Superior temporal gyrus (tissue), 1 donor: ENCODE measurements around the gene GP9.
"Not testable (repeated sequence)": the region's sequence is repeated elsewhere in the genome, so short reads cannot be mapped to it uniquely, and the experiment has no call there.

Experiments used
- DNase-seq: peaks from one replicate; pipeline ENCODE4 v3.0.0-alpha.2; 2016; ENCODE audit errors: extremely low spot score

Gene GP9

GRCh38 chr3:129070086-129070885 is 9.7 kb downstream of the GP9 start:
- DNase-seq, result no peak

- DNase-seq, result no peak
Observed at GRCh38 chr3:129077222-129077621, 16.6 kb downstream of the GP9 start.

- no peak for DNase-seq
Observed at GRCh38 chr3:129078510-129078909, 17.9 kb downstream of the GP9 start.

- DNase-seq, result no peak
Observed at GRCh38 chr3:129081503-129081902, 20.9 kb downstream of the GP9 start.

GRCh38 chr3:129082026-129082425 is 21.4 kb downstream of the GP9 start:
- DNase-seq, result no peak

- DNase-seq, result no peak
Observed at GRCh38 chr3:129084501-129084900, 23.9 kb downstream of the GP9 start.

GRCh38 chr3:129085165-129085715 is 24.7 kb downstream of the GP9 start:
- no peak for DNase-seq

GRCh38 chr3:129085818-129086217 is 25.2 kb downstream of the GP9 start:
- DNase-seq, result no peak

- DNase-seq, result no peak
Observed at GRCh38 chr3:129087138-129087702, 26.6 kb downstream of the GP9 start.

GRCh38 chr3:129087904-129088303 is 27.3 kb downstream of the GP9 start:
- DNase-seq, result not testable (repeated sequence)

- DNase-seq, result not testable (repeated sequence)
Observed at GRCh38 chr3:129088312-129088711, 27.7 kb downstream of the GP9 start.

GRCh38 chr3:129095285-129095684 is 34.7 kb downstream of the GP9 start:
- DNase-seq, result no peak

GRCh38 chr3:129100274-129100673 is 39.7 kb downstream of the GP9 start:
- DNase-seq, result no peak

GRCh38 chr3:129101370-129102138 is 41.0 kb downstream of the GP9 start:
- no peak for DNase-seq

GRCh38 chr3:129103296-129103695 is 42.7 kb downstream of the GP9 start:
- no peak for DNase-seq

GRCh38 chr3:129104051-129104450 is 43.5 kb downstream of the GP9 start:
- no peak for DNase-seq

GRCh38 chr3:129104498-129105079 is 44.0 kb downstream of the GP9 start:
- DNase-seq, result no peak

GRCh38 chr3:129105862-129106261 is 45.3 kb downstream of the GP9 start:
- DNase-seq, result no peak

GRCh38 chr3:129106320-129106719 is 45.7 kb downstream of the GP9 start:
- DNase-seq, result no peak

- DNase-seq, result no peak
Observed at GRCh38 chr3:129106866-129107565, 46.4 kb downstream of the GP9 start.

GRCh38 chr3:129107793-129108192 is 47.2 kb downstream of the GP9 start:
- no peak for DNase-seq
